Thyroid gland (tissue), 4 donors: ENCODE results near the gene CACNA2D3. TPM values are rescaled to one million over a fixed set of nuclear protein-coding genes. Genes with fewer than 3 reads are reported as not detected.

Experiments
- DNase-seq, 2 donors: peaks; one replicate each; pipeline ENCODE4 v3.0.0-alpha.2; 2019
- H3K27ac ChIP-seq, 3 donors: fragments of 200-600 bp; sonication (generic); 1 replicate in 2 of 3; 2 replicates in 1 of 3; pipeline ENCODE4 v1.5.1; 2016 to 2019; ENCODE audit warnings: mild to moderate bottlenecking in 1 of 3, moderate library complexity in 1 of 3
- H3K27me3 ChIP-seq: fragments of 200-600 bp; sonication (generic); one replicate; pipeline ENCODE4 v1.5.1; 2019
- H3K36me3 ChIP-seq, 2 donors: fragments of 200-600 bp; sonication (generic); one replicate each; pipeline ENCODE4 v1.5.1; 2016 to 2019
- H3K4me1 ChIP-seq, 2 donors: fragments of 200-600 bp; sonication (generic); one replicate each; pipeline ENCODE4 v1.5.1; 2017 to 2019
- H3K4me3 ChIP-seq, 3 donors: fragments of 200-600 bp; sonication (generic); replicated peaks in 1 of 3; 1 replicate in 2 of 3; 2 replicates in 1 of 3; pipeline ENCODE4 v1.5.1; 2016; ENCODE audit warnings: mild to moderate bottlenecking in 1 of 3
- H3K9me3 ChIP-seq: fragments of 200-600 bp; sonication (generic); one replicate; pipeline ENCODE4 v1.5.1; 2017
- POLR2A ChIP-seq, 2 donors: fragments of 450-650 bp; IDR thresholded peaks; one replicate each; pipeline ENCODE4 v1.6.1; 2017; ENCODE audit warnings: antibody characterized with exemption in 2 of 2, mild to moderate bottlenecking in 2 of 2, moderate library complexity in 1 of 2
- WGBS, 2 donors: methylation state at CpG; one replicate each; pipeline ENCODE4 v1.1.5; 2017; 5-methylcytosine and 5-hydroxymethylcytosine counted together
- intact Hi-C: fragments of 100-400 bp; cut with DNase I; formaldehyde crosslinking; loops from one replicate; pipeline ENCODE4 v1.15.1; 2023
- total RNA-seq, 4 donors: library from RNA; depleted of rRNA; stranded (reverse); fragments of >200 nt; gene quantifications; one replicate each; pipeline ENCODE4 v1.2.3, GENCODE V29; 2016
- TF ChIP-seq, protein P1 (sequence below), 6 experiments: fragments of 200-600 bp in 3 of 6; fragments of 450-650 bp in 3 of 6; sonication (generic) in 3 of 6; IDR thresholded peaks; one replicate each; pipeline ENCODE4 v1.5.1; 2016 to 2019; ENCODE audit warnings: antibody characterized with exemption in 6 of 6, mild to moderate bottlenecking in 2 of 6, inconsistent platforms in 1 of 6, moderate library complexity in 1 of 6

The CACNA2D3 gene
- total RNA-seq, 4 donors from 2014 or later = 2.9 to 4.8 (median 4.5) TPM

DNA sequence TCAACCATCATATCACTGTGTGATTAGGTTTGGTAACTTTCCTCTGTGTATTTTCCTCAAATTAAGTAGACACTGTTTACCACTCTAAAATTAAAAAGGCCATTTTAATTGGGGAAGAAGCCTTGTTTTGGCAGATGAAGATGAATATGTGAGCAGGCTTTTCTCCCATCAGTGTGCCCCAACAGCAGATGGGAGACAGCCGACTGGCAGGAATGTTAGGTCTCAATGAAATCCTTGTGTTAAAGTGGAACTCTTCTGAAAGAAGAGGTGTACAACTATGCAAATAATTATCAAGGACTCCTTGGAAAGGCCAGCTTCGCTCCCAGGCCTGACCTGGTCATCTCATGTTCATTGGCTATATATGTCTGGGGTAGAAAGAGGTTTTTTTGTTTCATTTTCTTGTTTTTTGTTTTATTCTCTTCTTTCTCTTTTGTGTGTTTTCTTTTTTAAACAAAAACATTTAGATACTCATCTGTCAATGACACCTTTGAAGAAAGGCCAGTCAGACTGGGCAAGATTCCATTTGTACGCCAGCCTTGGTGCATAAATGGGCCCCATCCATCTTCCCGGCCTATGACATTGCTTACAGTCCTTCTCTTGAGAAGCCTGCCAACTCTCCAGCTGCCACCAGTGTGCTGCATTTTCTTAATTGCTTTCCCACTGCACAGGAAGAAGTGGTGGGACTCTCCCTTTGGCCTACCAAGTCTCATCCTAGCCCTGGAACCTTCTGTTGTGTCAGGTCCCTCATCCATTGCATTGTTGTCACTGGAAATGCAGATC lies 779.7 kb downstream of the CACNA2D3 start:
- Histone ChIP-seq H3K9me3 (no peaks in the 10 kb centered on the region), H3K27ac (no peak overlapping the region), H3K36me3 (no peaks in the 10 kb centered on the region), H3K27me3 (no peaks in the 10 kb centered on the region), H3K4me3 (no peak overlapping the region), H3K4me1 (no peaks in the 10 kb centered on the region)
- DNase-seq = no peak
- TF ChIP-seq, protein P1, sequence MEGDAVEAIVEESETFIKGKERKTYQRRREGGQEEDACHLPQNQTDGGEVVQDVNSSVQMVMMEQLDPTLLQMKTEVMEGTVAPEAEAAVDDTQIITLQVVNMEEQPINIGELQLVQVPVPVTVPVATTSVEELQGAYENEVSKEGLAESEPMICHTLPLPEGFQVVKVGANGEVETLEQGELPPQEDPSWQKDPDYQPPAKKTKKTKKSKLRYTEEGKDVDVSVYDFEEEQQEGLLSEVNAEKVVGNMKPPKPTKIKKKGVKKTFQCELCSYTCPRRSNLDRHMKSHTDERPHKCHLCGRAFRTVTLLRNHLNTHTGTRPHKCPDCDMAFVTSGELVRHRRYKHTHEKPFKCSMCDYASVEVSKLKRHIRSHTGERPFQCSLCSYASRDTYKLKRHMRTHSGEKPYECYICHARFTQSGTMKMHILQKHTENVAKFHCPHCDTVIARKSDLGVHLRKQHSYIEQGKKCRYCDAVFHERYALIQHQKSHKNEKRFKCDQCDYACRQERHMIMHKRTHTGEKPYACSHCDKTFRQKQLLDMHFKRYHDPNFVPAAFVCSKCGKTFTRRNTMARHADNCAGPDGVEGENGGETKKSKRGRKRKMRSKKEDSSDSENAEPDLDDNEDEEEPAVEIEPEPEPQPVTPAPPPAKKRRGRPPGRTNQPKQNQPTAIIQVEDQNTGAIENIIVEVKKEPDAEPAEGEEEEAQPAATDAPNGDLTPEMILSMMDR (IDR thresholded peaks at IDR 0.05) = no peak
- no peak for TF ChIP-seq POLR2A (IDR thresholded peaks at IDR 0.05)
- 84 to 93% methylated on average over 4 of the region's 4 CpGs for WGBS, 2 donors
- intact Hi-C loops = no loop called here

DNA sequence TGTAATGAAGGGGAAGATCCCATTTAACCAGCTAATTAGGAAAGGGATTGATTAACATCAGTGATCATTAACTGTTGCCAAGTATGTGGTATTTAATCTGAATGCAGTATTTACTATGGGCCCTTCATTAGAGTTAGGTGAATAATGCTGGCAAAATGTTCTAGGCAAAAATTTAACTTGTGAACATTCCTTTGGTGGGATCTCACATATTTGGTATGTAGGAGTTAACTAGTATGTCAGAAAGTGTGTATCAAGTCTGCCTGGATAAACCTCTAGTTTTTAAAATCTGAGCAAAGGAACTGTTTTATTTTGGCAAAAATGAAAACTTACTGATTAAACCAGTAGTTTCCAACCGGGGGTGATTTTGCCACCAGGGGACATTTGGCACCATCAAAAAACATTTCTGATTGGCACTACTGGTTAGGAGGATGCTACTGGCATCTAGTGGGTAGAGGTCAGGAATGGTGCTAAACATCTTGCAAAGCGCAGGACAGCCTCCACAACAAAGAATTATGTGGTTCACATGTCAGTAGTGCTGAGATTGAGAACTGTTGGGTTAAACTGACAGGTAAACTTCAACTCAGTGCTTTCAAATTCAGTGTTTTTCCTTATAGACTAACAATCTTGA lies 783.0 kb downstream of the CACNA2D3 start:
- H3K27me3 ChIP-seq = no peaks in the 10 kb centered on the region
- WGBS, 2 donors = 70 to 80% methylated on average over 2 of the region's 2 CpGs
- no peak for DNase-seq
- H3K9me3 ChIP-seq = no peaks in the 10 kb centered on the region
- no peaks in the 10 kb centered on the region for H3K4me1 ChIP-seq
- intact Hi-C loops = no loop called here
- TF ChIP-seq POLR2A (IDR thresholded peaks at IDR 0.05) = no peak
- TF ChIP-seq, protein P1 (IDR thresholded peaks at IDR 0.05) = no peak
- H3K27ac ChIP-seq = no peak overlapping the region
- H3K4me3 ChIP-seq = no peak overlapping the region
- H3K36me3 ChIP-seq = no peaks in the 10 kb centered on the region

DNA sequence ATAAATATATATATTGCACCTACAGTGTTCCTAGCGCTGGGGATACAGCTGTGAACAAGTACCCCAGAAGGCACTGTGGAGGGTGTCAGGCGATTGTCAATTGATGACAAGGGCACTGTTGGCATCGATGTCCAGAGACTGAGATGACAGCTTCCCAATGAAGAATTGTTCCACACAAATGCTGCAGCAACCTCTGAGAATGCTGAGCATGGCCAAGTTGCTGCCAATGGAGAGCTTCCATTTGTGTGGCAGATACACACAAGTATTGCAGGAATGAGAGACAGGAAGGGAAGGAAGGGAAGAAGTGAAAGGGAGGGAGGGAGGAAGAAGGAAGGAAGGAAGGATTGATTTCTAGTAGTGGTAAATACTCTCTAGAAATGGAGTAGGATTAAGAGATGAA lies 783.6 kb downstream of the CACNA2D3 start:
- WGBS, 2 donors = 91 to 97% methylated on average over 3 of the region's 3 CpGs
- Histone ChIP-seq H3K27ac (no peak overlapping the region), H3K4me1 (no peaks in the 10 kb centered on the region), H3K27me3 (no peaks in the 10 kb centered on the region), H3K36me3 (no peaks in the 10 kb centered on the region), H3K4me3 (no peak overlapping the region), H3K9me3 (no peaks in the 10 kb centered on the region)
- TF ChIP-seq, protein P1 (IDR thresholded peaks at IDR 0.05) = no peak
- TF ChIP-seq POLR2A (IDR thresholded peaks at IDR 0.05) = no peak
- DNase-seq = no peak
- intact Hi-C loops = no loop called here

DNA sequence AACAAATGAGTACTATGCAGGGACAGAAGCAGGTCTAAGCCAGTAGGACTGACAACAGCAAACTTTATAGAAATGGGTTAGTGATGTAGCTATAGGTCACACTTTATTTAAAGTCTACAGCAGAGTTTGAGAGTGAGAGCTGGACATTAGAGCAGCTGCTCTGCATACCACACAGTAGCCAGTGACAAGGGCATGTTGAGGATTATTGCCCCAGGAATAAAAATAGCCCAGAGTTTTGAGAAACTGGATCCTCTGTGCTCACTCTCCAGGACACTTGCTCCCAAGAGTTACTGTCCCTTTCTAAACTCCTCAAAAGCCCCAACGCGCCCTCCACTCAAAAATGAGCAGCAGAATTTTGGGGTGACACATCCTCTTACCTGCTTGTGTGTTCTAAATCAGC lies 784.4 kb downstream of the CACNA2D3 start:
- Histone ChIP-seq H3K36me3 (no peaks in the 10 kb centered on the region), H3K27me3 (no peaks in the 10 kb centered on the region), H3K27ac (no peak overlapping the region), H3K4me1 (no peaks in the 10 kb centered on the region), H3K9me3 (no peaks in the 10 kb centered on the region), H3K4me3 (no peak overlapping the region)
- WGBS, 2 donors = 79 to 87% methylated on average over 2 of the region's 2 CpGs
- intact Hi-C loops = no loop called here
- no peak for TF ChIP-seq POLR2A (IDR thresholded peaks at IDR 0.05)
- TF ChIP-seq, protein P1 (IDR thresholded peaks at IDR 0.05) = no peak
- no peak for DNase-seq

DNA sequence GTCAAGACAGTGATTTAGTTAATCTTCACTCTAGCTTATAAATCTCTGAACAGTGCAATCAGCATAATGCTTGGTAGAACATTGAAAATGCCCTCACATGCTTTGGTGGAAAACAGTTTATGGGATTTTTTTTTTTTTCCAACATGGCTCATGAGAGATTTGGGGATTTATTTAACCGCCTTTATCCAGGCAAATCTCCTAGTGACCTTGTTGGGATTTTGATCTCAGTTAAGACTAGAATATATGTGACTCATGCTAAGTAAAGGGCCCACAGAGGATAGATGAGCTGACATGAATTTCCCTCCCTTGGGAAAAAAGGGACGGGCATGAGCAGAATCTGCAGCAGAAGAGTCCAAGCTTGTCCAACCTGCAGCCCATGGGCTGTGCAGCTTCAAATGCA lies 786.8 kb downstream of the CACNA2D3 start:
- H3K27me3 ChIP-seq = no peaks in the 10 kb centered on the region
- no peak overlapping the region for H3K27ac ChIP-seq
- H3K4me3 ChIP-seq = no peak overlapping the region
- 85 to 93% methylated on average over 2 of the region's 2 CpGs for WGBS, 2 donors
- DNase-seq = no peak
- H3K36me3 ChIP-seq = no peaks in the 10 kb centered on the region
- intact Hi-C loops = no loop called here
- H3K9me3 ChIP-seq = no peaks in the 10 kb centered on the region
- H3K4me1 ChIP-seq = no peaks in the 10 kb centered on the region
- TF ChIP-seq POLR2A (IDR thresholded peaks at IDR 0.05) = no peak
- TF ChIP-seq, protein P1 (IDR thresholded peaks at IDR 0.05) = no peak
